ENCODE measurements around the gene CEP83.

DNA sequence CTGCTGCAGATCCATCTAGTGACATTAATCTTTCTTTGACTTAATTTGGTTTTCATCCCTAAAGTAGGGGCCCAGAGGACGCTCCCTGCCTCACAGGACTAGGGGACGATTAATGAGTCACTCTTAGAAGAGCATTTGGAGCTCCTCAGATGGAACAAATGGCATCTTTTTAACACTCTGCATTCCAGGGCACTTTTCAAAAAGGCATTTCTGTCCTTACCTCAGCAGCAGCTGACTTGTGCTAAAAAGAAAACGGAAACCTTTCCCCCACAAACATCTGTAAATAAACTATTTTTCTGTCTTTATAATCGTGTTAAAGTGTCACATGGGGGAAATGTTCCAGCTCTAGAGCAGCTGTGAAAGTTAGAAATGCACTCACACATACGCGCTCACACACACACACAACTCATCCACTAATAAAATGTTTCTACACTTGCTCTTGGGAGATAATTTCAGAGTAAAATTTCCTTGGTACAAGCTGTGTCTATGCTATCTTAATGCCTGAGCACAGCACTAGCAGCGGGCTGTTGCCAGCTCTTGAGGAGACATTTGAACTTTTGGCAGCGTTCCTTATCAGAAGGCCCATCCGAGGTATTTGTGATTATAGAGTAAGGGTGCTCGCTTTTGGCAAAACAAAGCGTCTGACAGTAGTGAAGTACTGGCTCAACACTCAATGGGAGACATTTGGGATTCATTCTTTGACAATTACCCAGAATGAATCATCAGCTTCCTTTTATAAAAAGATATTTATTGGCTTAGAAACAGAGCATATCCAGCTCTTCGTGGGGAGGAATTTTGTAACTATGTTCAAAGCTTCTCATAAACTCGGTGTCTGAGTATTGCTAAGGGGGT, 170.0 kb downstream of the CEP83 start:
- TF ChIP-seq CTCF (IDR thresholded peaks at IDR 0.05 in 8 of 11, conservative IDR thresholded peaks at IDR 0.05 in 3 of 11) (no peak), POLR2AphosphoS5 (IDR thresholded peaks at IDR 0.05) (no peak), POLR2A (IDR thresholded peaks at IDR 0.05) (no peak)

All from spleen (tissue), 7 donors.